MG63 (cell line): Measurements from ENCODE around the gene CDH15. TPM values are rescaled to one million over a fixed set of nuclear protein-coding genes. Genes with fewer than 3 reads are reported as not detected.

Experiments used
- DNase-seq: peaks from one replicate; pipeline ENCODE4 v3.0.0-alpha.2; 2020
- H3K27me3 ChIP-seq: fragments of 250-450 bp; sonication (Bioruptor Pico); 2 replicates; pipeline ENCODE4 v1.5.1; 2020; ENCODE audit warnings: mild to moderate bottlenecking, moderate library complexity
- H3K36me3 ChIP-seq: fragments of 250-450 bp; sonication (Bioruptor Pico); 2 replicates; pipeline ENCODE4 v1.5.1; 2020; ENCODE audit warnings: mild to moderate bottlenecking, moderate library complexity
- H3K4me3 ChIP-seq: fragments of 250-450 bp; sonication (Bioruptor Pico); 2 replicates; pipeline ENCODE4 v1.5.1; 2020; ENCODE audit warnings: mild to moderate bottlenecking, moderate library complexity
- H3K9me3 ChIP-seq: fragments of 250-450 bp; sonication (Bioruptor Pico); 2 replicates; pipeline ENCODE4 v1.5.1; 2020; ENCODE audit warnings: mild to moderate bottlenecking, moderate library complexity
- total RNA-seq: library from RNA; depleted of rRNA; stranded (reverse); fragments of >200 nt; shearing (Covaris generic); gene quantifications from 2 replicates; pipeline ENCODE4 v1.2.3, GENCODE V29; 2014; ENCODE audit warnings: low replicate concordance

Gene CDH15
- total RNA-seq, 1 experiment from 2014 or later: 4.4 TPM

DNA sequence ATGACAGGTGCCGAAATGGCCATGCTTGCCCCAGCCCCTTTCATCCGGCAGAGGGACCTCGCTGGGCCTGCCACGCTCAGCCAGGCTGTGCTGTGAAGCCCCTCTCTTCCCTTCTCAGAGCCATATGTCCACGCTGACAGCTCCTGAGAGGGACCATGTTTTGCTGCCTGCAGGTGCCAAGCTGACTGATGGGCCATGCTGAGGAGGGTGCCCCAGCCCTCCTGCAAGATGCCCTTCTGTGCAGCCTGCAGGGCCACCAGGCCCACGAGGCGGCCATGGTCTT, 33.1 kb upstream of the CDH15 start:
- H3K36me3 ChIP-seq: no peaks in the 10 kb centered on the region
- no peaks in the 10 kb centered on the region for H3K27me3 ChIP-seq
- DNase-seq: no peak
- no peak overlapping the region for H3K4me3 ChIP-seq
- H3K9me3 ChIP-seq: no peaks in the 10 kb centered on the region

DNA sequence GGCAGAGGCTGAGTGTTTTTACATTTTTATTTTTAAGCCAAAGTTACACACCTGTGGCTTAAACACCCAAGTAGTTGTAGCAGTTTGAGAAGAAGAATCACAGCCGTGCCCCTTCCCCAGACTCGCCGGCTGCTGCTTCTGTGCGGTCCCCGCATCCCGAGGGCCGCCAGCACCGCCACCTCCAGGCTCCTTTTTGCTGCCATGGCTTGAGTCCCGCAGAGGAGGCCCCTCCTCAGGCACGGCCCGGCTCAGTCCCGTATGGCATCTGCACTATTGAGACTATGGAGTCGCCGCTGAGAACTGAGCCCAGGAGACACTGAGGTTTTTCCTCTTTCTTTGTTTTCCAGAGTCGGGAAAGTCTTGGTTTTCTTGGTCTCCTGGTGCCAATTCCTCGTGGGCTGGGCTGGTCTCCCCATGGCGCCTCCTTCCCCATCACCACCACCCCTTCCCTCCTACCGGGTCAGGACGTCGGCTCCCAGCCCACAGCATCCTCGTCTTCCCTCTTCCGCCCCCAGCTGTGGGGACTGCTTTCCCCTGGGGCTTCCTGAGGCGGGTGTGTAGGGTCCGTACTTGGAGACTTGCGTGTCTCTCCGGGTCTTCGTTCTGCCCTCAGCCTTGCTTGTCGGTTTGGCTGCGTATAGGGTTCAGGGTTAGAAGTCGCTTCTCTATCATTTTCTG, 32.6 kb upstream of the CDH15 start:
- DNase-seq: no peak
- H3K27me3 ChIP-seq: no peaks in the 10 kb centered on the region

DNA sequence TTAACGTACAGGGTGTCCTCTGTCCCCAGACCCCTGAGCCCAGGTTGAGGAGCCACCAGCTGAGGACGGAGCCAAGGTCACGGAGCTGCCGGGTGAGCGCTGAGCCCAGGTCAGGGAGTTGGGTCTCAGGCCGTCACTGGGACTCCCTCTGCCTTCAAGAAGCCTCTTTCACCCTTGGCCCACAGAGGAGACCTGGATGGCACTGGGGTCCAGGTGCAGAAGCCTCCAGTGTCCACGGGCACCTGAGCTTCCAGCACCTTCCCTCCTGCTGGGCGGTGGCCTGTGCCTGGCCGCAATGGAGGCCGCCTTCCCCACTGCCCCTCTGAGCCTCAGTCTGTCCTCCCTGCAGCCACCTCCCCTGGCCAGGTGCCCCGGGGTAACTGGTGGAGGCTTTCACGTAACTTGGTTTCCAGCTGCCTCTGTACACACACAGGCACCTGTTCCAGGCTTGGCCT, 31.6 kb upstream of the CDH15 start:
- no peak for DNase-seq

More for the DNA sequence above, 32.6 kb upstream of the CDH15 start:
- no peaks in the 10 kb centered on the region for H3K36me3 ChIP-seq
- H3K9me3 ChIP-seq: no peaks in the 10 kb centered on the region
- no peak overlapping the region for H3K4me3 ChIP-seq

DNA sequence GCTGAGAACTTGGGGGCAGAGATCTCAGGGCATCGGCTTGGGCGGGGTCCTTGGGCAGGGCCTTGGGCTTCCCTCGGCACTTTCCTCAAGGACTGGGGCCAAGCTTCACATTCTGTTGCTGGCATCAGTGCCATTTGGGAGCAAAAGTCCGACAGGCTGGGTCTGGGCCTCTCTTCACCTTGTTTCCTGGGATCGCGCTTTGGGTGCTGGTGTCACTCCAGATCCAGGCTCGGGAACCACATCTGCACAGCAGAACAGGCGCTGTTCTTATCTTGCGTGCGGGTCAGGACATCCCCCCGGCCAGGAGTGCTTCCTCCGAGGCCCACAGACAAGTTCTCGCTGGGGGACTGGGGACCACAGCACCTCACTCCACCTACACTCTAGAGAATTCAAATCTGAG, 31.1 kb upstream of the CDH15 start:
- no peak for DNase-seq
- no peak overlapping the region for H3K4me3 ChIP-seq
- no peaks in the 10 kb centered on the region for H3K9me3 ChIP-seq
- H3K36me3 ChIP-seq: no peaks in the 10 kb centered on the region
- H3K27me3 ChIP-seq: no peaks in the 10 kb centered on the region

More for the DNA sequence above, 31.6 kb upstream of the CDH15 start:
- no peak overlapping the region for H3K4me3 ChIP-seq
- no peaks in the 10 kb centered on the region for H3K27me3 ChIP-seq
- H3K36me3 ChIP-seq: no peaks in the 10 kb centered on the region
- H3K9me3 ChIP-seq: no peaks in the 10 kb centered on the region

DNA sequence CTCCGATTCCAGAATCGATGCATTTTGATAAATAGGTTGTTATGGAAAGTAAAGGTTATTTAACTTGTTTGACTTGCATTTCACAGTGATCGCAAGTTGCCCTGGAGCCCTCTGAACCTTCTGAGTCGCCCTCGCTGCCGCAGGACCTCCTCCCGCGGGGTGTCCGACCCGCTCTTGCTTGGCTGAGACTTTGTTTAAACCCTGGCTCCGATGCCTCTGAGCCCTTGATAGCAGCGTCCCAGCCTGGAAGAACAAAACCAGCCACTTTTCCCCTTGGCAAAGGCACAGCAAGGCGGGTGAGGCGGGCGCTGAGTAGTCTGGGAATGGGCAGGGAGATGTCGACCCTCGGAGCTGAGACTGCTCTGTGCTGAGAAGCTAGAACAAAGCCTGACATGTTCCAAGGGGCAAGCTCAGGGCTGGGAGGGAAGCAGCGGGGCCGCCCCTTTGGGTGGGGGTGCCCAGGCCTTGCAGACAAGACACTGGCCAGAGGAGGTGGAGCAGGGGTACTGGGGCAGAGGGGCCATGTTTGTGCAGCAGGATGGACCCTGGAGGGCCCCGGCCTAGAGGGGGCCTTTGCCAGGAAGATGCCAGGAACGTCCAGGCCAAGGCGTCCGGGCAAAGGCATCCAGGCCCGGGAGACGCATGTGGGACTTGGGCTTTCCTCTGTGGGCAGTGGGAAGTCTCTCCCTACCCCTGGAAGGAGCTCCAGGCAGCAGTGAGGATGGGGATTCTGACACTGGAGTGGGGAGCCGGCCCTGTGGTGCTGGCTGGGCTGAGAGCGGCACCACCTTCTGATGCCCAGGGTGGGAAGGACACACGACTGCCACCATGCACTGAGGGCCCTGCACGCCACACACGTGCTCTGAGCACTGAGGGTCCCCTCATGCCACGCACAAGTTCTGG, 30.3 kb upstream of the CDH15 start:
- Histone ChIP-seq H3K27me3 (no peaks in the 10 kb centered on the region), H3K36me3 (no peaks in the 10 kb centered on the region), H3K9me3 (no peaks in the 10 kb centered on the region), H3K4me3 (no peak overlapping the region)
- no peak for DNase-seq

DNA sequence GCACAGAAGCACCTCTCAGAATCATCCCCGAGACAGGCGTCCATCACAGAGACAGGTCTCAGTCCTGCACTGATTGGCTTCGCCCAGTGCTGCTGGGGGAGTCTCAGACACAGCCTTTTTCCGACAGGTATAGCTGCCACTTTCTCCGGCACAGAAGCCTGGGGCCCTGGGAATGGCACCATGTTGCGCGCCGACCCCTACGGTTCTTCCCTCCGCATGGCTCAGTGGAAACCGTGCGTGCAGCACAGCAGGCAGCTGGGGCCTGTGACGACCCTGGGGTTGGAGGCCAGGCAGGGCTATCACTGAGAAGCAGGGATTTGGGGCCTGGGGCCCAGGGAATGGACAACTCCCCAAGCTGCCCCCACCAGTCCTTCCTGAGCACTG, 29.7 kb upstream of the CDH15 start:
- Histone ChIP-seq H3K9me3 (no peaks in the 10 kb centered on the region), H3K27me3 (no peaks in the 10 kb centered on the region), H3K36me3 (no peaks in the 10 kb centered on the region), H3K4me3 (no peak overlapping the region)
- no peak for DNase-seq

DNA sequence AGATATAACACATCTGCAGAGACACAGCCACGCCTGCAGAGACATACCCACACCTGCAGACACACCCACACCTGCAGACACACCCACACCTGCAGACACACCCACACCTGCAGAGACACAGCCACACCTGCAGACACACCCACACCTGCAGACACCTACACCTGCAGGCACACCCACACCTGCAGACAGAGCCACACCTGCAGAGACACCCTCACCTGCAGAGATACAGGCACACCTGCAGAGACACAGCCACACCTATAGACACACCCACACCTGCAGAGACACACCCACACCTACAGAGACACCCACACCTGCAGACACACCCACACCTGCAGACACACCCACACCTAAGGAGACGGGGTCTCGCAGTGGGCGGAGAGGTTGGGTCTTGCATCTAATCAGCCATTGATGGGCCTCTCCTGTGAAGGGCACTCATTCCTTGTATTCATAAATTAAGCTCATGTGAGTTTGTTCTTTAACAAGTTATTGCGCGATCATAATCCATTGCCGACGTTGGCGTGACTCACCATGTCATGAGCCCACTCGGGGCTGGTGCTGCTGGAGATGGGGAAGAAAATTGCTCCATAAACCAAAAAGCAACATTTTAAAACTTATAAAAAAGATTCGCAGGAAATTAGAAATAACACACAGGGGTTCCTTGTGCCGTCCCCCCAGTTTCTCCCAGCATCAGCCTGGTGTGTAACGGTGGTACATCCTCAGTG, 28.9 kb upstream of the CDH15 start:
- no peak for DNase-seq
- H3K36me3 ChIP-seq: no peaks in the 10 kb centered on the region
- no peaks in the 10 kb centered on the region for H3K27me3 ChIP-seq
- H3K4me3 ChIP-seq: no peak overlapping the region
- no peaks in the 10 kb centered on the region for H3K9me3 ChIP-seq

DNA sequence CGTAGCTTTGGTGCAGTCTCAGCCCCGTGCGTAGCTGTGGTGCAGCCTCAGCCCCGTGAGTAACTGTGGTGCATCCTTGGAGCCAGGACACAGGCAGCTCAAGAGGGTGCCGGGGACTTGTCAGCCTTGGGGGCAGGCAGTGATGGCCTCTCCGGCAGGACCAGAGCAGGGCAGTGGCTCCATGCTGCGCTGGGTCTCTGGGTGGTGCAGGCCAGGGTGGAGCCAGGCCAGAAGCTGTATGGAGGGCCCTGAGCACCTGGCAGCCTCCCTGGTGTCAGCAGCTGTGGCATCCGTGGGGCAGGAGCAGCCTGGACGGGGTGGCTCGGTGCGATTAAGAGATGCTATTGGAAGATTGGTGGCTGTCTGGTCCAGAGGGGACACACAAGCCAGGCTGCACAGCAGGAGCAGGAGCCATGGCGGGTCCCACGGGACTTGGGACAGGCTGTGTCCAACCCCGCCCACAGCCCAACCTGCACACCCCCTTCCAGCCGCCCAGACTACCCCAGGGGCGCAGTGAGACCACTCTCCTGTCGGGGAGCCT, 28.3 kb upstream of the CDH15 start:
- DNase-seq: no peak
- Histone ChIP-seq H3K9me3 (no peaks in the 10 kb centered on the region), H3K4me3 (no peak overlapping the region), H3K36me3 (no peaks in the 10 kb centered on the region), H3K27me3 (no peaks in the 10 kb centered on the region)

DNA sequence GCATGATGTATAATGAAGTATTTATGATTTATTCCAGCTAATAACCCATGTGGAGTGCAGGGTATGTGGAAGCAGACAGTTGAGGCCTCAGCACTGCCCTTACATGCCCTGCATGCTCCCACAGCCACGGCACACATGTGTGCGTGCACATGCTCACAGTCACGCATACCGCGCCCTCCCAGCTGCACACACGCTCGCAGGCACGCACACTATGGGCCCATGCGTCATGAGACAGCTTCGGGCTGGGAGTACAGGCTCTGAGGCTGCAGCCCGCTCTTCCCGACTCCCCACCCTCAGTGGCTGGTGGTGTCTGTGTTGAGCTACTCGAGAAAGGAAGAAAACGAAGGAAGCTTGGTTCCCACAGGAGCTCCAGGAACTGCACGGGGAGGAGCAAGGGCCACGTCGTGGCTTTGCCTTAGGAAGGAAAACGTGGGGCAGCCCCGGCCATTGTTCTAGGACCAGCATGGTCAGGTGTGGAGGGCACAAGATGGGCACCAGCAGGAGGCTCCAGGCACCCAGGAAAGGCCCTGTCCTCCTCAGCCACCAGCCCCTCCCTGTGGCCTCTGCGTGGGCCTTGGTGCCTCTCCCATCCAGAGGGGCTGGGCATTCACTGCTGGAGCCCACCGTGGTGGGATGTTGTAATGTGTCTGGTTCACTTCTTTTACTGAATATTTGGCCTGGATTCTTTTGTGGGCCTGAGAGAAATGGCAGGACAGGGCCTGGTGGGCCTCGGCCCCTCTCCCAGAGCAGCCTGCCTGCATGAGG, 27.5 kb upstream of the CDH15 start:
- H3K36me3 ChIP-seq: no peaks in the 10 kb centered on the region
- H3K9me3 ChIP-seq: no peaks in the 10 kb centered on the region
- H3K27me3 ChIP-seq: no peaks in the 10 kb centered on the region
- no peak for DNase-seq
- no peak overlapping the region for H3K4me3 ChIP-seq

DNA sequence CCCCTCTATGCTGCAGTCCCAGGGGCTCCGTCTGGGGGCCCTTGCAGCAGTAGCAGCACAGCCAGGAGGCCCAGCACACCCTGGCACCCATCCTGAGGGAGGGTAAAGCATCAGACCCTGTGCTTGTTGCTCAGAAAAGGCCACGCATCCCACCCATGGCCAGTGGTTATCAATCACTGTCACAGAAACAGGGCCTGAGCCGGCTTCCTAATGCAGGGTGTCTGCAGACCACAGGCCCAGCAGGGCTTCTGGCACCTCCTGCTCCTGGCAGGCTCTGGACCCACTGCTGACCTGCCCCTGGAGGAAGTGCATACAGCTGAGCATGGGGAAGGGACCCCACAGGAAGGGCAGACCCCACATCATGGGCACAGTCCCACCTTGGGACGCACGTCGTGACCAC, 26.9 kb upstream of the CDH15 start:
- DNase-seq: no peak
- H3K4me3 ChIP-seq: no peak overlapping the region
- no peaks in the 10 kb centered on the region for H3K36me3 ChIP-seq
- H3K27me3 ChIP-seq: no peaks in the 10 kb centered on the region
- no peaks in the 10 kb centered on the region for H3K9me3 ChIP-seq

DNA sequence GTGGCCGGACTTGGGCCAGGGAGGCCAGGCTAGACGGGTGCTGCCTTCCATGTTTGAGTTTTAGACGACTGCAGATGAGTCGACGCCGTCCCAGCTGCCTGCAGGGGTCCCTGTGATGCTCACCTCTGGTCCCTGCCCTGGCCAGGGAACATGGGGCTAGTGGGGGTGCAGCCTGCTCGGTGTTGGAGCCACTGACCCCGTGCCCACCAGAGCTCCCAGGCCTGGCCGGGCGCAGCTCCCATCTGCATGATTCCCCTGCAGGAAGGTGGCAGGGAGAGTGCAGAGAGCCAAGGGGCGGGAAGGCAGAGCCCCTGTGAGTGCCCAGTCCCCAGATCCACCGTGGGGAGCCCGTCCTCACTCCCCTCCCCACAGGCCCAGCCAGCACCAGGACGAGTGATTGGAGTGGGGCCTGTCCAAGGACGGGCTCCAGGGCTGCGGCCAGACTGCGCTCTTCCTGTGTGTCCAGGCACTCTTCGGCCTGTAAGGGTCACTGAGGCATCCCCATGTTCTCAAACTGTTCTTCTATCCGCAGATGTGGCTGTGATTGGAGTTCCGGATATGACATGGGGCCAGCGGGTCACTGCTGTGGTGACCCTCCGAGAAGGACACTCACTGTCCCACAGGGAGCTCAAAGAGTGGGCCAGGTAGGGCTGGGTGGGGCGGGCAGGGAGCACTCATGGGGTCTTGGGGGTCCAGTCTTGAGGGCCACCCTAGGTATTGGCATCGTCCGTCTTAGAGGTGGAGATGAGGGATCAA, 26.0 kb upstream of the CDH15 start:
- no peaks in the 10 kb centered on the region for H3K9me3 ChIP-seq
- H3K4me3 ChIP-seq: no peak overlapping the region
- H3K36me3 ChIP-seq: no peaks in the 10 kb centered on the region
- no peak for DNase-seq
- no peaks in the 10 kb centered on the region for H3K27me3 ChIP-seq

DNA sequence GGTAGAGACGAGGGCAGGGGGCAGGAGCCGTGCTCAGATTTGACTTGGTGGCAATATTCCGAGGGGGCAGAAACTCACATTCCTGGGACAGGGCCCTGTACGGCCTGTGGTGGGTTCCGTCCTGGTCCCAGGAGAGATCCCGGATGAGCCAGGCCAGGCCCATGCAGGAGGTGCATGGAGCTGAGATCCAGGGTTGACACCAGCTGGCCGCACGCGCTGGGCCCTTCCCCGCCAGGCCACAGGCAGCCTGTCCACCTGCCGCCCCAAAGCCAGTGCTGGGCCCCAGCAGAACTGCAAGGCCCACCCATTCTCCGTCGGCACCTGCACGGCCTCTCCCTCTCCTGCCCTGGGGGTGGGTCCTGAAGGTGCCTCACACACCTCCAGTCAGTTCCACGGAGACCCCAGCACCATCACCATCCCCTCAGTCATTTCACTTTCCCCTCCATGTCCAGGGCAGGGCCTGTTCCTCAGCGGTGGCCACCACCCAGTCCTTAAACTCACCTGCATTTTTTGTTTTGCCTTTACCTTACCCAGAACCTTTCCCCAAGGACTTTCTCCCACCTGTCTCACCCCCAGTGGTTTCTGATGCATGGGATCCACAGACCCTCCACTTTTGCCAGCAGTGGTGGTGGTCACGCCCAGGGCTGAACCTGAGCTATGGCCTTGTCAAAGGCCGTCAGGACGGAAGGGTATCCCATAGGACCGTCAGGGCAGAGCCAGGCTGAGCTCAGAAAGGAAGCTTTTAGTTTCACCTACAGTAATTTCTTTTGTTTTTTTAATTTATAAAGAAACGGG, 25.1 kb upstream of the CDH15 start:
- no peak for DNase-seq
- no peaks in the 10 kb centered on the region for H3K36me3 ChIP-seq
- H3K27me3 ChIP-seq: no peaks in the 10 kb centered on the region
- H3K9me3 ChIP-seq: no peaks in the 10 kb centered on the region
- no peak overlapping the region for H3K4me3 ChIP-seq

DNA sequence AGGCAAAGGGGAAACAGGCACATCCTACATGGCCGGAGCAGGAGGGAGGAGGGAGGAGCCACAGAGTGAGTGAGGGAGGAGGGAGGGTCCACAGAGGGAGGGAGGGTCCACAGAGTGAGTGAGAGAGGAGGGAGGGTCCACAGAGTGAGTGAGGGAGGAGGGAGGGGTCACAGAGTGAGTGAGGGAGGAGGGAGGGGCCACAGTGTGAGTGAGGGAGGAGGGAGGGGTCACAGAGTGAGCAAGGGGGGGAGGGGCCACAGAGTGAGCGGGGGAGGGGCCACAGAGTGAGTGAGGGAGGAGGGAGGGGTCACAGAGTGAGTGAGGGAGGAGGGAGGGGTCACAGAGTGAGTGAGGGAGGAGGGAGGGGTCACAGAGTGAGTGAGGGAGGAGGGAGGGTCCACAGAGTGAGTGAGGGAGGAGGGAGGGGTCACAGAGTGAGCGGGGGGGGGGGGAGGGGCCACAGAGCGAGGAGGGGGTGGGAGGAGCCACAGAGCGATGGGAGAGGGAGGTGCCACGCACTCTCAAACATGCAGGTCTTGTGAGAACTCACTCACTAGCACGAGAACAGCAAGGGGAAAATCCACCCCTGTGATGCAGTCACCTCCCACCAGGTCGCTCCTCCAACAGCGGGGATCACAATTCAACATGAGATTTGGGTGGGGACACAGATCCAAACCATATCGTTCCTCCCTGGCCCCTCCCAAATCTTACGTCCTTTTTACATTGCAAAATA, 24.3 kb upstream of the CDH15 start:
- H3K9me3 ChIP-seq: no peaks in the 10 kb centered on the region
- H3K27me3 ChIP-seq: no peaks in the 10 kb centered on the region
- H3K36me3 ChIP-seq: no peaks in the 10 kb centered on the region
- H3K4me3 ChIP-seq: no peak overlapping the region
- DNase-seq: no peak

DNA sequence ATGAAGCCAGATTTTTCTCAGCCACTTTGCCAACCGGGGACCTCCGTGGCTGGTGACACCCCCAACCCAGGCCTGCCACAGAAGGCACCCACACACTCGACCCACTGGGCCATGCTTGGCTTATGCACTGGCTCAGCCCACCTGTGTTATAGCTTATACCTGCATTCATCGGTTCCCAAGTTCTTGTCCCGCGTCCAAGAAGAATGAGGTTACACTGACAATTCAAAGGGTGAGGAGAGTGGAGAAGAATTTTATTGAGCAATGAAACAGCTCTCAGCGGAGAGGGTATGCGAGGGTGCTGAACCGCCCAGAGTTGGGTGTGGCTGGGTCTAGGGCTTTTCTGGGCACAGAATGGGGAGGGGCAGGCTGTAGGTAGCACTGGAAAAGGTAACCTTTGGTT, 22.2 kb upstream of the CDH15 start:
- Histone ChIP-seq H3K4me3 (no peak overlapping the region), H3K27me3 (no peaks in the 10 kb centered on the region), H3K36me3 (no peaks in the 10 kb centered on the region), H3K9me3 (no peaks in the 10 kb centered on the region)
- no peak for DNase-seq
